Colonic mucosa (tissue), 4 donors: ENCODE results near the gene APOBEC3G. TPM values are rescaled to one million over a fixed set of nuclear protein-coding genes. Genes with fewer than 3 reads are reported as not detected.

Source experiments
- DNase-seq: peaks from one replicate; pipeline ENCODE4 v3.0.0-alpha.2; 2020
- H3K27ac ChIP-seq: fragments of 200-600 bp; one replicate; pipeline ENCODE4 v1.8.0; 2021
- H3K27me3 ChIP-seq: fragments of 200-600 bp; one replicate; pipeline ENCODE4 v1.8.0; 2021
- H3K36me3 ChIP-seq: fragments of 200-600 bp; one replicate; pipeline ENCODE4 v1.8.0; 2021
- H3K4me1 ChIP-seq: fragments of 200-600 bp; one replicate; pipeline ENCODE4 v1.8.0; 2021; ENCODE audit warnings: mild to moderate bottlenecking
- H3K4me3 ChIP-seq: fragments of 200-600 bp; one replicate; pipeline ENCODE4 v1.8.0; 2021
- H3K9ac ChIP-seq, 2 donors: one replicate each; pipeline ENCODE4 v1.7.0; 2013; ENCODE audit warnings: control low read depth in 2 of 2, low read depth in 2 of 2, low read length in 2 of 2
- H3K9me3 ChIP-seq: fragments of 200-600 bp; one replicate; pipeline ENCODE4 v1.8.0; 2021
- CTCF ChIP-seq: fragments of 200-600 bp; IDR thresholded peaks from one replicate; pipeline ENCODE4 v1.8.0; 2022; ENCODE audit warnings: antibody characterized with exemption, mild to moderate bottlenecking
- intact Hi-C: fragments of 100-400 bp; cut with DNase I; formaldehyde crosslinking; loops from one replicate; pipeline ENCODE4 v1.14.1; 2022
- total RNA-seq, 2 donors: library from RNA; stranded (reverse); fragmentation: NEBNext Ultra II Directional in 1 of 2; extraction: Animal tissue kit (Norgen Biotek cat#: 25700) in 1 of 2; gene quantifications; one replicate each; pipeline ENCODE4 v1.2.1, GENCODE V29; 2021
- donor health status: healthy.
- donor health status: DM: no; HTN: no; CAD: no.
- donor health status: DM: no; HTN: no; CAD: no.

Gene APOBEC3G
- total RNA-seq, 2 donors from 2014 or later: 2.1 to 3.9 TPM

GRCh38 chr22:39120983-39121382 is 43.9 kb downstream of the APOBEC3G start:
- no peaks in the 10 kb centered on the region for H3K36me3 ChIP-seq
- H3K4me1 ChIP-seq: no peaks in the 10 kb centered on the region
- DNase-seq: no peak
- no peaks in the 10 kb centered on the region for H3K9me3 ChIP-seq
- no peak overlapping the region for H3K9ac ChIP-seq
- no peak overlapping the region for H3K4me3 ChIP-seq
- no peak overlapping the region for H3K27ac ChIP-seq
- no peaks in the 10 kb centered on the region for H3K27me3 ChIP-seq
- TF ChIP-seq CTCF: no peak
- intact Hi-C loops: loop anchor here (5.0 kb wide), 1 partner anchor 114 kb away; no protein-coding TSS in a partner anchor

DNA sequence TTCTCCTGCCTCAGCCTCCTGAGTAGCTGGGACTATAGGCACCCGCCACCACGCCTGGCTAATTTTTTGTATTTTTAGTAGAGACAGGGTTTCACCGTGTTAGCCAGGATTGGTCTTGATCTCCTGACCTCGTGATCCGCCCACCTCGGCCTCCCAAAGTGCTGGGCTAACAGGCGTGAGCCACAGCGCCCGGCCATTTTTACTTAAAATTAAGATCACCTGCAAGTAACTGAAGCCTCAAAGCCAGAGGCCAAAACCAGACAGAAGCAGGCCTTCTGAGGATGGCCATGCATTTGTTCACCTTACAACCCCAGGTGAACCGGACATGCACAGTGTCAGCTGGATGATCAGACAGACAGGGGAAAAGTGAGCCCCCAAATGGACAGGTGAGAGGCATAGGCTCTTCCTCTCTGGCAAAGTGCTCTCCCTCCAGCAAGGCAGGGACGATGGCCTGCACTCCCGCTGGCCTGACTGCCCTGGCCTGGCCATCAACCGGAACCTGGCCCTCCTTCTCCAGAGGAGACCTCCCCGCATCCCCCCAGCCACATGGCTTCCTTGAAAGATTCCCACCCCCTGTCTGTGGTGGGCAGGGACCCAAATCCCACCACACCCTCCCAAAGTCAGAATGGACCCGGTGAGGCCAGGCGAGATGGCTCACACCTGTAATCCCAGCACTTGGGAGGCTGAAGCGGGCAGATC is 45.8 kb downstream of the APOBEC3G start:
- intact Hi-C loops: loop anchor here (5.0 kb wide), 1 partner anchor 116 kb away; no protein-coding TSS in a partner anchor
- no peak for TF ChIP-seq CTCF
- no peak for DNase-seq
- Histone ChIP-seq H3K27me3 (no peaks in the 10 kb centered on the region), H3K4me1 (no peaks in the 10 kb centered on the region), H3K36me3 (no peaks in the 10 kb centered on the region), H3K27ac (no peak overlapping the region), H3K9me3 (no peaks in the 10 kb centered on the region), H3K4me3 (no peak overlapping the region), H3K9ac (no peak overlapping the region)

- no peak overlapping the region for H3K9ac ChIP-seq
- H3K36me3 ChIP-seq: no peaks in the 10 kb centered on the region
- DNase-seq: no peak
- no peaks in the 10 kb centered on the region for H3K27me3 ChIP-seq
- no peak overlapping the region for H3K27ac ChIP-seq
- TF ChIP-seq CTCF: no peak
- no peak overlapping the region for H3K4me3 ChIP-seq
- intact Hi-C loops: loop anchor here (5.0 kb wide), 1 partner anchor 117 kb away; no protein-coding TSS in a partner anchor
- H3K4me1 ChIP-seq: no peaks in the 10 kb centered on the region
- H3K9me3 ChIP-seq: no peaks in the 10 kb centered on the region
Observed at GRCh38 chr22:39123751-39124581, 46.9 kb downstream of the APOBEC3G start.

DNA sequence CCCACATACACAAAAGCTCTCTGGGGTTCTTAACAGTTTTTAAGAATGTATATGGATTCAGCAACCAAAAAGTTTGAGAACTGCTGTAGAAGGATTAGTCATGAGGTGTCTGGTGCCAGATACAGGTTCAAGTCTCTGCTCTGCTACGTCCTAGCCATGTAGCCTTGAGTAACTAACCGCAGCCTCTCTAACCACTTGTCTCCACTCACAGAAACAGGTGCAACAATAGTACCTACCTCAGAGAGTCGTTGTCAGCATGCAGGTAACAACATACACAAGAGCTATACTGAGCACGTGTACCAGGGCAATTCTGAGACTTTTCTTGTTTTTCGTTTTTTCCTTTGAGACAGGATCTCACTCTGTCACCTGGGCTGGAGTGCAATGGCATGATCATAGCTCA is 48.5 kb downstream of the APOBEC3G start:
- no peak for DNase-seq
- no peak overlapping the region for H3K27ac ChIP-seq
- no peaks in the 10 kb centered on the region for H3K36me3 ChIP-seq
- no peaks in the 10 kb centered on the region for H3K4me1 ChIP-seq
- H3K4me3 ChIP-seq: no peak overlapping the region
- no peak for TF ChIP-seq CTCF
- H3K9me3 ChIP-seq: no peaks in the 10 kb centered on the region
- H3K9ac ChIP-seq: no peak overlapping the region
- intact Hi-C loops: no loop called here
- no peaks in the 10 kb centered on the region for H3K27me3 ChIP-seq

DNA sequence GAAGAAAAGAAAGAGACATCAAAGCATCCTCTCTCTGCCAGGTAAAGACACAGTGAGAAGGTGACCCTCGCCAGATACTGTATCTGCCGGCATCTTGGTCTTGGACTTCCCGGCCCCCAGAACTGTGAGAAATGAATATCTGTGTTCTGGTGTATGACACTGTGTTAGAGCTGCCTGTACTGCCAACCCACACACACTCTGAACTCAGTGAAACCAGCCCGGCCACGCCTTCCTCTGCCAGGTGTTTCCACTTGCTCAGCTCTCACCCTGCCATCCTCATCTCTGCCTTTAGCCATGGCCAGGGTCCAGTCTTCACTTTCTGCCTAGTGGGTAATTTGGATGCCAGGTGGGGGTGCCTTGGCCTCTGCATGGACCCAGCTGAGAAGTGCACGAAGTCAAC is 51.4 kb downstream of the APOBEC3G start:
- H3K9me3 ChIP-seq: no peaks in the 10 kb centered on the region
- no peak overlapping the region for H3K27ac ChIP-seq
- H3K4me1 ChIP-seq: peaks cover 3% of the 10 kb centered on the region
- intact Hi-C loops: no loop called here
- no peak for DNase-seq
- H3K27me3 ChIP-seq: no peaks in the 10 kb centered on the region
- H3K4me3 ChIP-seq: no peak overlapping the region
- TF ChIP-seq CTCF: no peak
- no peak overlapping the region for H3K9ac ChIP-seq
- no peaks in the 10 kb centered on the region for H3K36me3 ChIP-seq
